ENCODE measurements around the gene C5orf47.

DNA sequence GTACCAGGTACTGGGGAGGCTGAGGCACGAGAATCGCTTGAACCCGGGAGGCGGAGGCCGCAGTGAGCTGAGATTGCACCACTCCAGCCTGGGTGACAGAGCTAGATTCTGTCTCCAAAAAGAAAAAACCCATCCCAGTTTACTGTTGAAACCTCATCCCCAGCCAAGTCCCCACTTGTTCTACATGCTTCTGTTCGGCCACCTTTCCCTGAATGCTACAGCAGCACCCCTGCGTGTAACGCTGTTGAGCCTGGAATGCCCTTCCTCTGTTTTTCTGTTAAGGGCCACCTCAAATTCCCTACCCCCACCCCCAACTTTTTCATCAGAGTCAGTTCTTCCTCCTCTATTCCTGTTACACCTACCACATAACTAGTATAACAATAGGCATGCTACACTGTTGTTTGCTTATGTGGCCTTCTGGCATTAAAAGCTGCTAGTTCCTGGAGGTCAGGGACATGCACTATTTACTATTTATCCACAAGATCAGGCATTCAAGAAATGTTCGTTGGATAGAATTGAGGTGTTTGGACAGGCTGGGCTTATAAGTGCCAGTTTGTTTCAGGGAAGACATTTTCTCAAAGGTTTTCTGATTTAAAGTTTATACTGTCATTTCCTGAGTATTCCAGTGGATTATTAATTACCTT, 47.1 kb upstream of the C5orf47 start:
- TF ChIP-seq, protein P1, sequence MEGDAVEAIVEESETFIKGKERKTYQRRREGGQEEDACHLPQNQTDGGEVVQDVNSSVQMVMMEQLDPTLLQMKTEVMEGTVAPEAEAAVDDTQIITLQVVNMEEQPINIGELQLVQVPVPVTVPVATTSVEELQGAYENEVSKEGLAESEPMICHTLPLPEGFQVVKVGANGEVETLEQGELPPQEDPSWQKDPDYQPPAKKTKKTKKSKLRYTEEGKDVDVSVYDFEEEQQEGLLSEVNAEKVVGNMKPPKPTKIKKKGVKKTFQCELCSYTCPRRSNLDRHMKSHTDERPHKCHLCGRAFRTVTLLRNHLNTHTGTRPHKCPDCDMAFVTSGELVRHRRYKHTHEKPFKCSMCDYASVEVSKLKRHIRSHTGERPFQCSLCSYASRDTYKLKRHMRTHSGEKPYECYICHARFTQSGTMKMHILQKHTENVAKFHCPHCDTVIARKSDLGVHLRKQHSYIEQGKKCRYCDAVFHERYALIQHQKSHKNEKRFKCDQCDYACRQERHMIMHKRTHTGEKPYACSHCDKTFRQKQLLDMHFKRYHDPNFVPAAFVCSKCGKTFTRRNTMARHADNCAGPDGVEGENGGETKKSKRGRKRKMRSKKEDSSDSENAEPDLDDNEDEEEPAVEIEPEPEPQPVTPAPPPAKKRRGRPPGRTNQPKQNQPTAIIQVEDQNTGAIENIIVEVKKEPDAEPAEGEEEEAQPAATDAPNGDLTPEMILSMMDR (conservative IDR thresholded peaks at IDR 0.05; ENCODE audit: low read depth, low read length), result no peak
- no peak for TF ChIP-seq EZH2 (IDR thresholded peaks at IDR 0.05; ENCODE audit: borderline replicate concordance, low read depth, low read length, poor library complexity, severe bottlenecking)

Data from A673 (cell line).